NCI-H526 (cell line): ENCODE results near the gene FHIT.

Experiments
- DNase-seq, 2 experiments: peaks; one replicate each; lab custom pipeline; 2025; lab: John Stamatoyannopoulos, UW

The FHIT gene

DNA sequence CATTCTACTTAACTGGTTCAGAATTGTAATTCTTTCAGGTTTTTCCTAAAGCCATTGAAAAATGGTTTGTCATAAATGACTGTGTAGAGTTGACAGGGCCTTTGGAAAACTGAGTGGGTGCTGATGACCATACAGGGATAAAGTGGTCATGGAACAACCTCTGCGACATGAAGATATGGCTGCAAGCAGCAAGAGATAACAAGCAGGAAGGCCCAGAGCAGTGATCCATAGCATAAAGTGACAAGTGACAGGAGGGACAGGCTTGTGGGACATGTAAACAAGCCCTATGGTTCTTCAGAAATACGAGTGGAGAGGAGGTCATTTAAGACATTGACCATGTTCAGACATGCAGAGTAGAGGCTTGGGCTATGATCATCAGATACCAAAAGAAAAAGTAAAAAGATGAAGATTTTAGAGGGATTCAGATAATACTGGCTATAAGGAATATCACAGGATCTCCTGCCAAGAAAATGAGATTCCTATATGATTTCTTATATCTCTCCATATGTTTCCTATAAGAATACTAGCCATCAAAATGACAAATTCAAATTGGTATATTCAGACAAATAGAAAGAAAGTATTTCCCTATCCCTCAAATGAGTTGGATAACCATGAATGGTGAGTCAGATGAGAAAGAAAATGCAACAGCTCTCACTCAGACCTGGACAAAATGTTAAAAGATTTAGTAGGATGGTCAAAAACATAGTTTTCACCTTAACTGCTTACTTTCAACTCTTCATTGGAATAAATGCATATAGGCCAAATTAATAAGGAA is 1373.8 kb downstream of the FHIT start:
- DNase-seq = no peak

DNA sequence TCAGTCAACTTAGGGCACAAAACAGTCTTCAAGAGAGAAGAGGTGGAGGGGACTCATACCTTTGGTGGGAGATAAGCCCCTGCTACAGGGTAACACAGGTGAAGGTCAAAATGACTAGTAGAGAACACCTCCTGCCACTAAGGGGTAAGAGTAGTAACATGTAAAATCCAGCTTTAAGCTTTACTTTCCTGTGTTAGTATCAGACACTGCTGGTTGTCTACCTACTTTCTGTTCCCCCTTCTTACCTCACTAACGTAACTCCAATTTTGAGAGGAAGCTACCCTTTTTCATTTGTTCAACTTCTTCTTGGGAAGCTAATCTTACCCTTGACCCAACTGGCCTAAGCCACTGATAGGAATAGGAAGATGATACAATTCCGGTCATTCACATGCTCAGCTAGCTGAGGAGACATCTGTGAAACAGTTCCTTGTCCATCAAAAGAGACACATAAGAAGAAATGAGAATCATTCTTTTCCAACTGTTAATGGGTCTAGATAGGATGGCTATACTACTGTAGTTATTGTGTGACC is 1374.7 kb downstream of the FHIT start:
- no peak for DNase-seq

DNA sequence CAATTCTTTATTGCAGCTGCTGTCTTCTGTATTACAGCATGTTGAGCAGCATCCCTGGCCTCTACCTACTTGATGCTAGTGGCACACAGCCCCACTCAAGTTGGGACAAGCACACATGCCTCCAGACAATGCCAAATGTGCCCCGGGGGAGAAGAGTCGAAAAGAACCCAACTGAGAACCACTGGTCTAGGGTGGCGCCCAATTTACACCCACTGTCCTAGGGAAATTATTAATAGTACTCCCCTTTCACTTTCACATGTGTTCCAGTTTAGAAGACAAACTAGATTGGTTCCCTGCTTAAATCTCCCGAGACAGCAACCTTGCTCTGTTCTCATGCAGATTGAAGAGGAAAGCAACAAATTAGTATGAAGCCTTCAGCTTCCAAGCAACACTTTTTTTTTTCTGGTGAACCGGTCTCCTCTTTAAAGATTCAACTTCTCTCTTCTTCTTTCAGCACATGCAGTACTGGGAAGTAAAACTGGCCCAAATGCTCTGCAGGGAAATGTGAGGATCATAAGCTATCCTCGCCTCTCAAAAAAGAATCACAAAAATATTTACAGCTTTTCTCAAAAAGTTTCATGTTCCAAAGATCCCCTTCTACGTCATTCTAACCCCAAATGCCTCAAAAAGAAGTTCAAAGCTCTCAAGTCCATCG is 1377.5 kb downstream of the FHIT start:
- no peak for DNase-seq

DNA sequence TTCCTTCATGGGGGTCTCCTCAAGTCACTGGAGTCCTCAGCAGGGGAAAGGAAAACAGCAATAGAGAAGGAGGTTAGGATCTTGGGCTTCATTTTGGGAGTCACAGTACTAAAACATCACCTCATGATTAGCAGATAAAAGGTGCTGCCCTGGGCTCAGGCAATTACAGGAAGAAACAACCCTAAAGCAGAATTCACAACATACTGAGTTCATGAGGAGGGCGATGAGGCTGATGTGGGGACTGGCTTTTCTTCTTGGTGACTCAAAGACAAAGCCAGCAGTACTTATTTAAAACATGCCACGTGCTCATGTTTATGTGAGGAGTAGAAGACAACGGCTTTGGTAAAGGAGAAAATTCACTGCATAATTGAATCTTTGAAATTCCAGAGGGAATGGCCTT is 1379.1 kb downstream of the FHIT start:
- DNase-seq = no peak

DNA sequence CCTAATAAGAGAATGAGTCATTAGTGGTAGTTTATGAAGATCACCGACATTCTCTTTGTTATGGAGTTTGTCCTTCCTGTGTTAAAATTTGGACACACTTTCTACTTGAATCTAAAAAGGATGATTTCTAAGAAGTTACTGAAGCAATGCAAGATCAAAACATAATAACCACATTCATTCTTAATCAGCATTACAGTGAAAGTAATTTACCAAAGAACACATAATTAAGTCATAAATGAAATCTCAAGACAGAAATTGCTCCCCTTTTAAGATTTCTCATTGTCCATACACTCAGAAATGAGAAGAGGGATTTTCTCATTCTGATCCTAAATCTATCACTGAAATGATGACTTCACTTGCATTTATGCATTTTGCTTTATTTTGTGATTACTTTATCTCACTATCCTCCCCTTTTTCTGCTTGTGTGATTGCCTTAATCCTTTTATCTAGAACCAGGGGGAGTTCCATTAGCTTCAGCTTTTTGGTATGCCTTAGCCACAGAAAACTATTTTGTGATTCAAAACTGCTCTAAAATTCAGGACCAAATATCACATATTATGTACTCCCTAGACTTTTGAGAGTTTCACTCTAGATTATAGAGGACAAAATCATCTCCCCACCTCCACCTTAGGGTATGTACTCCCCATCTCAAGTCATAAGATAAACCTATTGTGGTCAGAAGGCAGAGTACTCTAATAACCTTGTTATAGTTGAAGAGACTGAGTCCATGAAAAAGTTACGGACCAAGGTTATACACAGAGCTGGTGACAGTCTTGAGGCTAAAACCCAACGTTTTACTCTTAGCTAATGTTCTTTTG is 1383.9 kb downstream of the FHIT start:
- no peak for DNase-seq

DNA sequence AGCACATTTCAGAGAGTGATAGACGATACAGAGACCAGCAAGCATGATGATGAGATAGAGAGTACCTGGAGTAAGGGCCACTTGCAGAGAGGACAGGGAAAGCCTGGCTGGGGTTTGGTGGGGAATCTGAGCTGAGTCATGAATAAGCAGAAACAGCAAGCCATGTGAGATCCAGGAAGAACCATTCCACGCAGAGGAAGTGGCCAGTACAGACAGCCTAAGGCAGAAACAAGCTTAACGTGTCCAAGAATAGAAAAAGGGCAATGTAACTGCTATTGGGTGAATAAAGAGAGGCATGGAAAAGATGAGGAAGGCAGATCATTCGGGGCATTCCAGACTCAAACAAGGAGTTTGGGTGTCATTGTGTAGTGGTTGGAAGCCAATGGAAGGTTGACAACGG is 1385.2 kb downstream of the FHIT start:
- no peak for DNase-seq

DNA sequence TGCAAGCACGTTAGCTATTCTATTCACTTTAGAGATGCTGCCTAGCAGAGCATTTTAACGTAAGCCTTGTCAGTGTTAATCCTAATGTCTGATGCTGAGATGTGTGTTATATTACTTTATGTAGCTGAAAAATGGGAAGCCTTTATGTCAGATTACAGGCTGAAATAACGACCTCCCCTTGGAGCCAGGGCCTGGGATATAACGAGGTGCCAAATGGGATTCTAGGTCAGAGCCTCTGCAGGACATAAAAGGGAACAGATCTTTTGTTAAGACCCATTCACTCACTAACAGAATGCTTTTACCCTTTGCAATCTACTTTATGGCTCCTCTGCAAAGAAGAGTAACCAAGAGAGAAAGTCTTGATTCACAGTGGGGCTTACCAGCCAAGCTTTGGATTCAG is 1385.9 kb downstream of the FHIT start:
- DNase-seq = no peak

DNA sequence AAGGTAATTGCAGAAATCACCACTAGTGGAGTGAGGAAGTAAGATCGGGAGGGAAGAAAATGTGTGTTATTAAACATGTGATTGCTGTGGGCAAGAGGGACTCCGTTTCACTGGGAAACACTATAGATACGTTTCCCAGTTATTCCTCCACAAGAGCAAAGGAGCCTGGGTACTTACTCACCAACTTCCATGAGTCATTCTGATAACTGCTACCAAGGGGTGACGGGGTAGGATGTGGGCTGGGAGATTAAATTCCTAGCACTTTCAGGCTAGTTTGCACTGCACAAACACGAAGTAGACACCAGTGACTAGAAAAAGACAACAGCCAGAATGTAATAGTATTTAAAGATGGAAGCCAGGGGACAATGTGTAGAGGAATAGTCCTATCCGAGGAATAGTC is 1388.6 kb downstream of the FHIT start:
- no peak for DNase-seq

DNA sequence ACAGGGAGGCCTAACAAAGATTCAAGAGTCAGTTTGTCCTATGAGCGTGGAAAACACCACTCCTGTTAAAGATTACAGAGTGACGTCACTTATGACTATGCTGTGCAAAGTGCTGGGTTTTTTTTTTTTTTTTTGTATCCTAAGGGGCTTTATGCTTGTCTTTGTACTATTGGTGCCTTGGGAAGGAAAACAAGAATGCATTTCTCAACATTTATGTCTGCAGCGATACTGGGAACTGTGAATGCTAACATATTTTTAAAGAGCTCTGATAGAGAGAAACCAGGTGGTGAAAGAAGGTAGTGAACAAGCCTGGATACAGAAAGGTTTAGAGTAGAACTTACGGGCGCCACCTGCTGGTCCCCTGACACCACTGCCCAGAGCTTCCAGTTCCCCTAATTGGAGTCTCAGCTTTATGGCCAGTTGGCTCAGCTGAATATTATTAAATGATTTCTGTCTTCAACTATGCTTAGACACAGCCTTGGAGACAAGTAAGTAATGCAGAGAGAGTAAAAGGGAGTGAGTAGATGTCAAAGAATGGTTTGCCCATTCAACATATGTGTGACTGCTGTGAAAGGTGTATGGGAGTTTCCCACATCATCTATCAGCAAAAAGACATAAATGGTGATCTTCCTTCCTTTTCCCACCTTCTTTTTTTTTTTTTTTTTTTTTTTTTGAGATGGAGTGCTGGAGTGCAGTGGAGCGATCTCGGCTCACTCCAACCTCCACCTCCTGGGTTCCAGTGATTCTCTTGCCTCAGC is 1393.5 kb downstream of the FHIT start:
- peak; percentile 23 to 83 for DNase-seq

DNA sequence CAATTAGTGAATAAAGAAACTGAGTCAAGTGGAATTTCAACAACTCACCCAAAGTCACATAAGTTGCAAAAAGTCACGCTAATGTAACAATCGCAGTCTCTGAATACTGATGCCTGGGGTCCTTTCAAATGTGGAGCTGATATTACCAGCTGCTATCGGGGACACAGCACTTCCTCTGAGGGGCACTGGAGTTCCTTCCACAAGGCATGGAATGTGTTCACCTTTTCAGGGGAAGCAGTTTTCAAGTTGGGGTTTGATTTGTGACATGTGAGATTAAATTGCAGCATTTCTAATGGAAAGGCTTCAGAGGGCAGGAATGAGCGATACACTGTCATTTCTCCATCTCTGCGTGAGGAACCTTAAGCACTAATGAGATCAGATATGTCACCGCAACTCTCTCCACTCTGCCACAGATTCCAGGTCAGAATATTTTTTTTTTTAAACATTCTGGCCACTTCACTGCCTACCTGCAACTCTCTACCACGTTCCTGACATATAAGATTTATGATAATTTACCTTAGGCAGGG is 1394.3 kb downstream of the FHIT start:
- no peak for DNase-seq

DNA sequence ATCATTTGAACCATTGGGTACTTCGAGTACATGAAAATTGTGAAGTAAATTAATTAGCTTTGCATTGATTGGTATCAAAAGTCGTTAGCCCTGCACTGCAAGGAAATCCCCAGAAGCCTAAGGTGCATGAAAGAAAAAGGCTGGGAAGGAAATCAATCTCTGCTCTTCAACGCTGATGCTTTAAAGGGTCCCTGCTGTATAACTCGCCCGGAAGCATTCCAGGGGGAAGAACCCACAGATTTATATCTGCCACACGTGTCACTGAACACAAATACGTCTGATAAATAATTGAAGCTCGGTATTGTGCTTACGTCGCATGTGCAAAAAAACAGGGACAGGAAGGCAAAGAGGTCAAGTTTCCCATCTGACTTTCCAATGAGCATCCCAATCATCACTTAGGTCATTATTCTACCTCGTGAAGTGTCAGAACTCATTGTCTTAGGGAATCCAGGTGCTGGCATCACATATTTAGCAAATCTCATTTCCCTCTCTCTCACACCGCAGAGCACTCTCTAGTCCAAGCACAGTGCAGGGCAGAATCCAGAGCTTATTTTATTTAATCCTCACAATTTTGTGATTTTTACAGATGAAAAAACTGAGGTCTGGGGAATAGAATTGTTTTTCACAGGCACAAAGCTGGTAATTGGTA is 1397.1 kb downstream of the FHIT start:
- DNase-seq = no peak

DNA sequence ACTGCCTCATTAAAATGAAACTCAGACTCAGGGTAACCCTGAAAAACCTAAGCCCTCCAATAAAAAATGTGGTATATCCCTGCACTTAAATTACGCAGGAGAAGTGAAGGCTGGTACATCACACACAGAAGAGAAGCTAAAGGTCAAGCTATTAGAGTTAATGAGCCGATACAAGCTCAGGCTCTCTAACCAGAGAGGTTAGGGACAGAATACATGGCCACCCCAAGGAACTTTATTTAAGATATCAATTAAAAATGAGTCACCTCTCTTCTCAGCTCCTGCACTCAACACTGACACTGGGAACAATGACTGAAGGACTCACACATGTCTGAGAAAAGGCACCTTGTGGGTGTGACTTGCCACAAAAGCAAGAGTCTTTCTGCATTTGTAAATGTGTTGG is 1400.8 kb downstream of the FHIT start:
- DNase-seq = no peak

DNA sequence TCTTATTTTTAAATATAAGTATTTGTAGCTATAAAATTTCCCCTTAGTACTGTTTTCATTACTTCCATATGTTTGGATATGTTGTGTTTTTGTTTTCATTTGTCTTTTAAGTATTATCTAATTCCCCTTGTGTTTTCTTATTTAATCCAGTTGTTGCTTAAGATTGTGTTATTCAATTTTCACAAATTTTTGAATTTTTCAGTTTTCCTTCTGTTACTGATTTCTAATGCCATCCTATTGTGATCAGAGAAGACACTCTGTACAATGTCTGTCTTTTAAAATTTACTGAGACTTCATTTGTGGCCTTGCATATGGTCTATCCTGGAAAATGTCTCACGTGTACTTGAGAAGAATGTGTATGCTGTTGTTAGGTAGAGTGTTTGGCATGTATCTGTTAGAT is 1405.9 kb downstream of the FHIT start:
- DNase-seq = no peak

DNA sequence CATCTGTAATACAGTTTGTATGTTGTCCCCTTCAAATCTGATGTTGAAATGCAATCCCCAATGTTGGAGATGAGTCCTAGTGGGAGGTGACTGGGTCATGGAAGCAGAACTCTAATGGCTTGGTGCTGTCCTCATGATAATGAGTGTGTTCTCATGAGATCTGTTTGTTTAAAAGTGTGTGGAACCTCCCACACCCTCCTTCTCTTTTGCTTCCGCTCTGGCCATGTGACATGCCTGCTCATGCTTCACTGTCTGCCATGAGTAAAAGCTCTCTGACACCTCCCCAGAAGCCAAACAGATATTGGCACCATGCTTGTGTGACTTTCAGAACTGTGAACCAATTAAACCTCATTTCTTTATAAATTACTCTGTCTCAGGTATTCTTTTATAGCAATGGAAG is 1407.4 kb downstream of the FHIT start:
- no peak for DNase-seq

DNA sequence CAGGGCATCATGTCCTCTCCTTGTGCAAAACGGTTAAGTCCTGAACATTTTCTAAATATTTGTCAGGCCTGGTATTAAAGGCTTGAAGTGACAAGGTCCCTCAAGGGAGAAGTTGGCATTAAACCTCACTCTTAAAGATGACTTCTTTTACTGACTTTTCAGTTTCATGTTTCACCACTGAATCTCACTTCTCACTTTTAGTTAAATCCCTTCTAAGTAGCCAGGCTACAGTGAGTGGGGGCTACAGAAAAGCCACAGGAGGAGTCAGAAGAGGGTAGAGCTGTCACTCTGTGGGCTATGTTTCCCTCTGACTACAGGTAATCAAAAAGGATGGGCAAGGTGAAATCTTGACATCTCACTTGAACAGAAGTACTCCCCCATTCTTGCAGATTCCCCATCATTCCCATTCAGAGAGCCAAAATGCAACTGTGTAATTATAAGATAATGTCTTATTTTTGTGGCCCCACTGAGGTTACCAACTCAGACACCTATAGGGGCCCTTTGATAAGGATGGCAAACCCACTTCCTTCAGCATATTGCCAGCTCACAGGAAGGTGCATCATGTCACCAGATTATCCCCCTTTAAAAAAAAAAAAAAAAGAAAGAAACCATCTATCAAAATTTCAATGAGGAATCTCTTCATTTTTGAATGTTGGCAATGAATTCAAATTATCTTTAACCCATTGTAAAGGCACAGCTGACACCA is 1411.3 kb downstream of the FHIT start:
- no peak for DNase-seq

DNA sequence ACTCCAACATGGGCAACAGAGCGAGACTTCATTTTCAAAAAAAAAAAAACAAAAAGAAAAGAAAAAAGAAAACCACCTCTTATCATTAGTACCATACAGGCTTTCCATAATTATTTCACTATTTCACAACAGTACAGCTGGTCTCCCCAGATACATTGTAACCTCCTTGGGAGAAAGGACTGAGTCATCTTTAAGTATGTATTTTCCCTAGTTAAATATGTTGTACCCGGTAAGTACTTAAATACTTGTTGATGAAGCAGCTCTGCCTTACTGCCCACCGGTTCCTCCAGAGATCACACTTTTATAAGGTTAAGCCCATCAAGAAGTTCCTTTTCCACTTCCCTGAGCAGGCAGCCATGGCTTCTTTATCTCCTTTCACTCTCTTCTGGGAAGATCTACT is 1412.0 kb downstream of the FHIT start:
- no peak for DNase-seq

DNA sequence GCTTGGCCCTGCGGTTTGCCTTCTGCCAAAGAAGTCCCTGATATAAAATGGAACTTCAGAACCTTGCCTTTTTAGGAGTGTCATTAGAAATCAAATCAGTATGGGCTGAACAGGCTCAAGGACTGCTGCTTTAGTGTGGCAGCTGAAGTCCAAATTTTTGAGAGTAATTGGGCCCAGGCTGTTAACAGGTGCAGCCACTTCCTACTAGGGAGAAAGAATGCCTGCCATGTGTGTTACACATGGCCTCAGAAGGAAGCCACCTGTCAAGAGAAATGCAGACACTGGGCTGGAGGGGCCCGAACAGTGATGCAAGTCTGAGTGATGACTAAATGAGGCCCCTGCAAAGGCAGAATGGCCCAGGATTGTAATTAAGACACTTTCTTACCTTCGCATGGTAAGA is 1414.7 kb downstream of the FHIT start:
- no peak for DNase-seq

DNA sequence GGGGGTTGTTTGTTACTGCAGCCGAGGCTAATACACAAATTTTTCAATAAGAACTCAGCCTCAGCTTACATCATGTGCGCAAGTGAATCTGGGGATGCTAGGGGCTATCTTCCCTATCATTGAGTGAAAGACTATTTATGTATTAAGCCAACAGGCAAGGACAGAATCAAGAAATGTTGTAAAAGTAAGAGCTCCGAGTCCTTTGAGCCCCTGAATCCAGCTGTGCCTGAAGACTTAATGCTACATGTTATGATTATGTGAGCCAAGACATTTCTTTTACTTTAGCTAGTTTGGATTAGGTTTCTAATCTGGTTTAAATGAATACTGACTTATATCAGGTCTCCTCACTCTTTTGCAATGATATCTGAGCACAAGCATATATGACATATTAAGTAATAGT is 1418.5 kb downstream of the FHIT start:
- no peak for DNase-seq

DNA sequence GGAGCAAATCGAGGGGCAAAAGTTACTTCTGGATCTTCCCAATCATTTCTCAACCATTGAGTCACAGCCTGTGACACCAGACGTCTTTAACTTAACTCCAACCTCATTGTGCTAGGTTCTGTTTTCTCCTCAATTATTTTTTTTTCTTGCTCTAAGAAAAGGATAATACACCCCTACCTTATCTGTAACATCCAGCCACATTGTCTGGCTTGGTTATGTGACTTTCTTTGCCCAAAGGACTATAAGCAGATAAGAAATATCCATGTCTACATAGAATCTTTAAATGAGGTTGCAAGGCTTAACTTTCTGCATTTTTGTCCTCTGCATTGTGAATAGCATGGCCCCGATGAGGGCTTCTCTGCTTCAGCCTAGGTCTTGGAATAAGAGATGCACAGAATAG is 1419.0 kb downstream of the FHIT start:
- no peak for DNase-seq

DNA sequence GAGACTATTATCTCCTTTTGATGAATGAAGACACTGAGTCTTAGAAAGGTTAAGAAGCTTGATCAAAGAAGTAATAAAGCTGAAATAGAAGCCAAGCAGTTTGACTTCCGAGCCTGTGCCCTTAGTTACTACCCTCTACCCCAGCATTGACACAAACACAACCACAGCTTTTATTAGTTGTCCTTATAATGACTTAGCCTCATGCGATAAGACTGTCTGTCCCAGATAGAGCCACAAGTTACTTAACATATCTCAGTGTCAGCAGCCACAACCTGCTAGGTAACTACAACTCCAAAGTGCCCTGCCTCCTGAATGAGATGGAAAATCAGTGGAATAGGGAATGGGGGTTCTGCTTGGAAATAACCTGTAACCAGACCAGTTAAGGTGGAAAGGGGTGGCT is 1419.9 kb downstream of the FHIT start:
- DNase-seq = no peak

DNA sequence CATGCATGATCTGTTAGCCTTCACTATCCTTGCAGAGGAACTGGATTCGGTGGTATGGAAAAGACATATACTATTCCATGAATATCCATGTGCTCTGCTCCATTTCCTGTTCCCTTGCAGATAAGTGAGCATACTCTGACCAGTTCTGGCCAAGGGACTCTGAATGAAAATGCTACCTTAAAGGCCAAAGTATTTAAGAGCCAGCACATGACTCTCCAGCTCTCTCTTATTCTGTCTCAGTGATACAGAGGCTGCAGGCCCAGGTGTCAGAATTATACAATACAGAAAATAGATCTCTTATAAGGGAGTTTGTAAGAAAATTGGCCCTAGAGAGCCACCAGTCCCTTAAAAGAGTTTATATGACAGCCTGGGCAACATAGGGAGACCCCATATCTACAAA is 1421.7 kb downstream of the FHIT start:
- DNase-seq = no peak
